ENCODE data around the gene MAST1. TPM values are rescaled to one million over a fixed set of nuclear protein-coding genes. Genes with fewer than 3 reads are reported as not detected.

MAST1 gene
- total RNA-seq, 1 experiment from 2014 or later, result 0.91 TPM

- Histone ChIP-seq H3K27me3 (replicated peaks; ENCODE audit: control insufficient read depth, insufficient read depth, low read length) (no peaks in the 10 kb centered on the region), H3K4me3 (ENCODE audit: low read depth, low read length) (no peak overlapping the region), H3K36me3 (ENCODE audit: control insufficient read depth, insufficient read depth, low read length) (no peaks in the 10 kb centered on the region), H3K9me3 (no peaks in the 10 kb centered on the region), H3K4me1 (peaks cover 18% of the 10 kb centered on the region)
- no peak overlapping the region for H3K4me3 Mint-ChIP-seq (ENCODE audit: unreplicated experiment)
- intact Hi-C loops (cut with micrococcal nuclease; ENCODE audit: unreplicated experiment), result loop anchor here (5.0 kb wide), 1 partner anchor 35 kb away; the partner anchor contains the start of genes PRDX2 and THSD8
- CTCF ChIA-PET, result interaction anchor here (0.7 kb wide), 1 partner anchor 60 kb away, joined by 3 read pairs; no protein-coding TSS in a partner anchor
- POLR2A ChIA-PET, result no interaction called here
- H3K4me1 Mint-ChIP-seq (ENCODE audit: low read depth, unreplicated experiment), result peaks cover 14% of the 10 kb centered on the region
- TF ChIP-seq, protein P1, sequence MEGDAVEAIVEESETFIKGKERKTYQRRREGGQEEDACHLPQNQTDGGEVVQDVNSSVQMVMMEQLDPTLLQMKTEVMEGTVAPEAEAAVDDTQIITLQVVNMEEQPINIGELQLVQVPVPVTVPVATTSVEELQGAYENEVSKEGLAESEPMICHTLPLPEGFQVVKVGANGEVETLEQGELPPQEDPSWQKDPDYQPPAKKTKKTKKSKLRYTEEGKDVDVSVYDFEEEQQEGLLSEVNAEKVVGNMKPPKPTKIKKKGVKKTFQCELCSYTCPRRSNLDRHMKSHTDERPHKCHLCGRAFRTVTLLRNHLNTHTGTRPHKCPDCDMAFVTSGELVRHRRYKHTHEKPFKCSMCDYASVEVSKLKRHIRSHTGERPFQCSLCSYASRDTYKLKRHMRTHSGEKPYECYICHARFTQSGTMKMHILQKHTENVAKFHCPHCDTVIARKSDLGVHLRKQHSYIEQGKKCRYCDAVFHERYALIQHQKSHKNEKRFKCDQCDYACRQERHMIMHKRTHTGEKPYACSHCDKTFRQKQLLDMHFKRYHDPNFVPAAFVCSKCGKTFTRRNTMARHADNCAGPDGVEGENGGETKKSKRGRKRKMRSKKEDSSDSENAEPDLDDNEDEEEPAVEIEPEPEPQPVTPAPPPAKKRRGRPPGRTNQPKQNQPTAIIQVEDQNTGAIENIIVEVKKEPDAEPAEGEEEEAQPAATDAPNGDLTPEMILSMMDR (IDR thresholded peaks at IDR 0.05; ENCODE audit: insufficient read depth in 1 of 2, low read depth in 1 of 2, low read length in 1 of 2, severe bottlenecking in 1 of 2, unreplicated experiment in 1 of 2), result no peak
- H3K9me3 Mint-ChIP-seq (ENCODE audit: unreplicated experiment), result no peaks in the 10 kb centered on the region
- no TSS peak for BruUV-seq (replicated peaks)
- H3K27ac Mint-ChIP-seq (ENCODE audit: unreplicated experiment), result no peak overlapping the region
- DNase-seq, result no peak
- peaks cover 18% of the 10 kb centered on the region for H3K27me3 Mint-ChIP-seq (ENCODE audit: insufficient read depth, unreplicated experiment)
- H3K36me3 Mint-ChIP-seq (ENCODE audit: insufficient read depth, unreplicated experiment), result peaks cover 11% of the 10 kb centered on the region
These were observed 1.1 kb upstream of the MAST1 start for GRCh38 chr19:12837225-12837624.

DNA sequence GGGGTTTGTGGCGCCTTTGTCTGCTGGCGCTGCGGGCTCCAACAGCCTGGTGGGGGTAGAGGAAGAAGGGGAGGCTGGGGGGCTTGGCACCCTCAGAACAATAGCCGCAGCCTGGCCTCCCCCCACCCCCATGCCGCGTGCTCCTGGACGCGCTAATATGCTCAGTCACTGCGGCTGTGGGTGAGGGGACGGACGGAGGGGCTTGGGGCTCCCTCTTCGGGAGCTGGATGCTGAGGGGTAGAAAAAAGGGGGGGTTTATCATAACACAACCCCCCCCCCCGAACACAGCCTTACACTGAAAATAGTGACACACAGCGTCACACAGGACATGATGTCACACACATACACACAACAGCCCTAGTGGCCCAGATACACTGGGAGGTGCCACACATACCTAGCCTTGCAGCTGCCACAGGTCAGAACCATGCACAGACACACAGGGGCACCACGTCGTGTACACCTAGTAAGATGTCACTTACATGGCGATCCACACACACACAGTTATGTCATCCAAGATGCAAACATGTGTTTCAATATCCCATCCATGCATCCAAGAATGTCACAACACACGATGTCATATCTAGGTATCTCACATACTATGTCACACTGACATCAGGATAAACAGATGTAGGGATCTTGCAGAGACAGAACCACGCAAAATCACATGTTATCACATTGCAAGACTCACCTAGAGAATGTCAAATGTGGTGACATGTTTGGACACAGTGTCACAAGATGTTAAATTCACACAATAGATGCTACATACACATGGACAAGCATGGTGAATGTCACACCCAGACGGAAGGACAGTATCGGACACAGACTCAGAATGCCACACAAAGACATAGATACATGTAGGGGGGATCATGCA, 806 bp downstream of the MAST1 start:
- Mint-ChIP-seq H3K36me3 (ENCODE audit: insufficient read depth, unreplicated experiment) (peaks cover 6% of the 10 kb centered on the region), H3K27me3 (ENCODE audit: insufficient read depth, unreplicated experiment) (peaks cover 15% of the 10 kb centered on the region), H3K9me3 (ENCODE audit: unreplicated experiment) (no peaks in the 10 kb centered on the region), H3K4me1 (ENCODE audit: low read depth, unreplicated experiment) (peaks cover 8% of the 10 kb centered on the region), H3K27ac (ENCODE audit: unreplicated experiment) (no peak overlapping the region), H3K4me3 (ENCODE audit: unreplicated experiment) (peak overlapping the region; percentile 75)
- H3K4me3 ChIP-seq (ENCODE audit: low read depth, low read length), result peak overlapping the region; percentile 45
- BruUV-seq (replicated peaks), result no TSS peak
- DNase-seq, result no peak
- POLR2A ChIA-PET, result no interaction called here
- no peaks in the 10 kb centered on the region for H3K9me3 ChIP-seq
- no peaks in the 10 kb centered on the region for H3K36me3 ChIP-seq (ENCODE audit: control insufficient read depth, insufficient read depth, low read length)
- no peaks in the 10 kb centered on the region for H3K27me3 ChIP-seq (replicated peaks; ENCODE audit: control insufficient read depth, insufficient read depth, low read length)
- peaks cover 12% of the 10 kb centered on the region for H3K4me1 ChIP-seq
- intact Hi-C loops (cut with micrococcal nuclease; ENCODE audit: unreplicated experiment), result loop anchor here (5.0 kb wide), 1 partner anchor 37 kb away; the partner anchor contains the start of genes PRDX2 and THSD8
- TF ChIP-seq, protein P1 (IDR thresholded peaks at IDR 0.05; ENCODE audit: insufficient read depth in 1 of 2, low read depth in 1 of 2, low read length in 1 of 2, severe bottlenecking in 1 of 2, unreplicated experiment in 1 of 2), result no peak
- CTCF ChIA-PET, result no interaction called here

GRCh38 chr19:12840091-12841079, 2.1 kb downstream of the MAST1 start:
- no TSS peak for BruUV-seq (replicated peaks)
- H3K36me3 ChIP-seq (ENCODE audit: control insufficient read depth, insufficient read depth, low read length), result no peaks in the 10 kb centered on the region
- peaks cover 15% of the 10 kb centered on the region for H3K27me3 Mint-ChIP-seq (ENCODE audit: insufficient read depth, unreplicated experiment)
- intact Hi-C loops (cut with micrococcal nuclease; ENCODE audit: unreplicated experiment), result no loop called here
- ChIA-PET POLR2A (no interaction called here), CTCF (no interaction called here)
- H3K4me1 ChIP-seq, result peaks cover 6% of the 10 kb centered on the region; the same call in 1 of the 2 replicates
- TF ChIP-seq, protein P1 (IDR thresholded peaks at IDR 0.05; ENCODE audit: insufficient read depth in 1 of 2, low read depth in 1 of 2, low read length in 1 of 2, severe bottlenecking in 1 of 2, unreplicated experiment in 1 of 2), result no peak
- H3K4me1 Mint-ChIP-seq (ENCODE audit: low read depth, unreplicated experiment), result peaks cover 8% of the 10 kb centered on the region
- H3K27ac Mint-ChIP-seq (ENCODE audit: unreplicated experiment), result no peak overlapping the region
- H3K9me3 Mint-ChIP-seq (ENCODE audit: unreplicated experiment), result no peaks in the 10 kb centered on the region
- peak; percentile 76 to 85 for DNase-seq
- H3K4me3 Mint-ChIP-seq (ENCODE audit: unreplicated experiment), result peak overlapping the region; percentile 58
- no peak overlapping the region for H3K4me3 ChIP-seq (ENCODE audit: low read depth, low read length)
- no peaks in the 10 kb centered on the region for H3K9me3 ChIP-seq
- peaks cover 6% of the 10 kb centered on the region for H3K36me3 Mint-ChIP-seq (ENCODE audit: insufficient read depth, unreplicated experiment)
- H3K27me3 ChIP-seq (replicated peaks; ENCODE audit: control insufficient read depth, insufficient read depth, low read length), result no peaks in the 10 kb centered on the region
